ENCODE measurements around the gene FFAR1. TPM values are rescaled to one million over a fixed set of nuclear protein-coding genes. Genes with fewer than 3 reads are reported as not detected.

FFAR1 gene
- total and polyA plus RNA-seq, 2 of the 8 experiments (the other 6 are each of a cell fraction or from before 2014, with no cell fraction given): not detected

DNA sequence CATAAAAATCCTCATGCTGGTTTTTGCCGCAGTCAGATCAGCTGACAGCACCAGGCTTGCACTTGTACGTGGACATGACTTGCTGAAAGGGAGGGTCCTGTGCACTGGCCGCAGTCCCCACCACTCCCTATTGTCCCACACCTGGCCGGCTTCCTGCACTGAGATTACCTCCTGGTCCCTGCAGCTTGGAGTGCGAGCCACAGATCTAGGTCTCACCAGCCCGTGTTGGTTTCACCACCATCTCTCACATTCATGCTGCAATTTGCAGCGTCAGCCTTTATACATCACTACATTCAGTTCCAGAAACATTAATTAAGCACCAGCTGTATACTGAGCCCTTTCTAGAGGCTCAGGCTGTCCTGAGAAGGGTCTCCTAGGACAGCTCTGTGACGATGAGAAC is 33.7 kb upstream of the FFAR1 start (continued):
- TF ChIP-seq, protein P1, sequence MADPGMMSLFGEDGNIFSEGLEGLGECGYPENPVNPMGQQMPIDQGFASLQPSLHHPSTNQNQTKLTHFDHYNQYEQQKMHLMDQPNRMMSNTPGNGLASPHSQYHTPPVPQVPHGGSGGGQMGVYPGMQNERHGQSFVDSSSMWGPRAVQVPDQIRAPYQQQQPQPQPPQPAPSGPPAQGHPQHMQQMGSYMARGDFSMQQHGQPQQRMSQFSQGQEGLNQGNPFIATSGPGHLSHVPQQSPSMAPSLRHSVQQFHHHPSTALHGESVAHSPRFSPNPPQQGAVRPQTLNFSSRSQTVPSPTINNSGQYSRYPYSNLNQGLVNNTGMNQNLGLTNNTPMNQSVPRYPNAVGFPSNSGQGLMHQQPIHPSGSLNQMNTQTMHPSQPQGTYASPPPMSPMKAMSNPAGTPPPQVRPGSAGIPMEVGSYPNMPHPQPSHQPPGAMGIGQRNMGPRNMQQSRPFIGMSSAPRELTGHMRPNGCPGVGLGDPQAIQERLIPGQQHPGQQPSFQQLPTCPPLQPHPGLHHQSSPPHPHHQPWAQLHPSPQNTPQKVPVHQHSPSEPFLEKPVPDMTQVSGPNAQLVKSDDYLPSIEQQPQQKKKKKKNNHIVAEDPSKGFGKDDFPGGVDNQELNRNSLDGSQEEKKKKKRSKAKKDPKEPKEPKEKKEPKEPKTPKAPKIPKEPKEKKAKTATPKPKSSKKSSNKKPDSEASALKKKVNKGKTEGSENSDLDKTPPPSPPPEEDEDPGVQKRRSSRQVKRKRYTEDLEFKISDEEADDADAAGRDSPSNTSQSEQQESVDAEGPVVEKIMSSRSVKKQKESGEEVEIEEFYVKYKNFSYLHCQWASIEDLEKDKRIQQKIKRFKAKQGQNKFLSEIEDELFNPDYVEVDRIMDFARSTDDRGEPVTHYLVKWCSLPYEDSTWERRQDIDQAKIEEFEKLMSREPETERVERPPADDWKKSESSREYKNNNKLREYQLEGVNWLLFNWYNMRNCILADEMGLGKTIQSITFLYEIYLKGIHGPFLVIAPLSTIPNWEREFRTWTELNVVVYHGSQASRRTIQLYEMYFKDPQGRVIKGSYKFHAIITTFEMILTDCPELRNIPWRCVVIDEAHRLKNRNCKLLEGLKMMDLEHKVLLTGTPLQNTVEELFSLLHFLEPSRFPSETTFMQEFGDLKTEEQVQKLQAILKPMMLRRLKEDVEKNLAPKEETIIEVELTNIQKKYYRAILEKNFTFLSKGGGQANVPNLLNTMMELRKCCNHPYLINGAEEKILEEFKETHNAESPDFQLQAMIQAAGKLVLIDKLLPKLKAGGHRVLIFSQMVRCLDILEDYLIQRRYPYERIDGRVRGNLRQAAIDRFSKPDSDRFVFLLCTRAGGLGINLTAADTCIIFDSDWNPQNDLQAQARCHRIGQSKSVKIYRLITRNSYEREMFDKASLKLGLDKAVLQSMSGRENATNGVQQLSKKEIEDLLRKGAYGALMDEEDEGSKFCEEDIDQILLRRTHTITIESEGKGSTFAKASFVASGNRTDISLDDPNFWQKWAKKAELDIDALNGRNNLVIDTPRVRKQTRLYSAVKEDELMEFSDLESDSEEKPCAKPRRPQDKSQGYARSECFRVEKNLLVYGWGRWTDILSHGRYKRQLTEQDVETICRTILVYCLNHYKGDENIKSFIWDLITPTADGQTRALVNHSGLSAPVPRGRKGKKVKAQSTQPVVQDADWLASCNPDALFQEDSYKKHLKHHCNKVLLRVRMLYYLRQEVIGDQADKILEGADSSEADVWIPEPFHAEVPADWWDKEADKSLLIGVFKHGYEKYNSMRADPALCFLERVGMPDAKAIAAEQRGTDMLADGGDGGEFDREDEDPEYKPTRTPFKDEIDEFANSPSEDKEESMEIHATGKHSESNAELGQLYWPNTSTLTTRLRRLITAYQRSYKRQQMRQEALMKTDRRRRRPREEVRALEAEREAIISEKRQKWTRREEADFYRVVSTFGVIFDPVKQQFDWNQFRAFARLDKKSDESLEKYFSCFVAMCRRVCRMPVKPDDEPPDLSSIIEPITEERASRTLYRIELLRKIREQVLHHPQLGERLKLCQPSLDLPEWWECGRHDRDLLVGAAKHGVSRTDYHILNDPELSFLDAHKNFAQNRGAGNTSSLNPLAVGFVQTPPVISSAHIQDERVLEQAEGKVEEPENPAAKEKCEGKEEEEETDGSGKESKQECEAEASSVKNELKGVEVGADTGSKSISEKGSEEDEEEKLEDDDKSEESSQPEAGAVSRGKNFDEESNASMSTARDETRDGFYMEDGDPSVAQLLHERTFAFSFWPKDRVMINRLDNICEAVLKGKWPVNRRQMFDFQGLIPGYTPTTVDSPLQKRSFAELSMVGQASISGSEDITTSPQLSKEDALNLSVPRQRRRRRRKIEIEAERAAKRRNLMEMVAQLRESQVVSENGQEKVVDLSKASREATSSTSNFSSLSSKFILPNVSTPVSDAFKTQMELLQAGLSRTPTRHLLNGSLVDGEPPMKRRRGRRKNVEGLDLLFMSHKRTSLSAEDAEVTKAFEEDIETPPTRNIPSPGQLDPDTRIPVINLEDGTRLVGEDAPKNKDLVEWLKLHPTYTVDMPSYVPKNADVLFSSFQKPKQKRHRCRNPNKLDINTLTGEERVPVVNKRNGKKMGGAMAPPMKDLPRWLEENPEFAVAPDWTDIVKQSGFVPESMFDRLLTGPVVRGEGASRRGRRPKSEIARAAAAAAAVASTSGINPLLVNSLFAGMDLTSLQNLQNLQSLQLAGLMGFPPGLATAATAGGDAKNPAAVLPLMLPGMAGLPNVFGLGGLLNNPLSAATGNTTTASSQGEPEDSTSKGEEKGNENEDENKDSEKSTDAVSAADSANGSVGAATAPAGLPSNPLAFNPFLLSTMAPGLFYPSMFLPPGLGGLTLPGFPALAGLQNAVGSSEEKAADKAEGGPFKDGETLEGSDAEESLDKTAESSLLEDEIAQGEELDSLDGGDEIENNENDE (IDR thresholded peaks at IDR 0.05; ENCODE audit: insufficient replicate concordance, low read length): no peak
- TF ChIP-seq KDM5A (IDR thresholded peaks at IDR 0.05; ENCODE audit: low read length): no peak
- no peak for TF ChIP-seq NRF1 (IDR thresholded peaks at IDR 0.05; ENCODE audit: low read depth, low read length)
- TF ChIP-seq CEBPB (IDR thresholded peaks at IDR 0.05; ENCODE audit: low read depth, low read length): no peak
- no peak for TF ChIP-seq EGR1 (IDR thresholded peaks at IDR 0.05; ENCODE audit: borderline replicate concordance, low read depth, low read length)
- no peak for TF ChIP-seq CBX5 (IDR thresholded peaks at IDR 0.05; ENCODE audit: low read depth, low read length)
- no peak for TF ChIP-seq CHD2 (IDR thresholded peaks at IDR 0.05; ENCODE audit: low read length)
- TF ChIP-seq MAX (IDR thresholded peaks at IDR 0.05): no peak
- no peak for TF ChIP-seq FOSL1 (IDR thresholded peaks at IDR 0.05; ENCODE audit: insufficient read depth, low read depth, low read length)
- no peak for TF ChIP-seq PHF8 (conservative IDR thresholded peaks at IDR 0.05; ENCODE audit: low read depth, low read length)
- no peak for TF ChIP-seq NANOG (IDR thresholded peaks at IDR 0.05; ENCODE audit: insufficient read depth, low read depth, low read length, poor library complexity, severe bottlenecking)
- no peak for TF ChIP-seq SUZ12 (IDR thresholded peaks at IDR 0.05; ENCODE audit: low read length)
